ELF-1 (cell line): ENCODE data around the gene B4GALT5.
"Not testable (repeated sequence)": the region's sequence is repeated elsewhere in the genome, so short reads cannot be mapped to it uniquely, and the experiment has no call there.

Experiments used
- DNase-seq: peaks from one replicate; pipeline ENCODE4 v3.0.0-alpha.2; 2016; ENCODE audit warnings: low read depth, low spot score

Gene B4GALT5

GRCh38 chr20:49729780-49730179, 16.1 kb upstream of the B4GALT5 start:
- no peak for DNase-seq

DNA sequence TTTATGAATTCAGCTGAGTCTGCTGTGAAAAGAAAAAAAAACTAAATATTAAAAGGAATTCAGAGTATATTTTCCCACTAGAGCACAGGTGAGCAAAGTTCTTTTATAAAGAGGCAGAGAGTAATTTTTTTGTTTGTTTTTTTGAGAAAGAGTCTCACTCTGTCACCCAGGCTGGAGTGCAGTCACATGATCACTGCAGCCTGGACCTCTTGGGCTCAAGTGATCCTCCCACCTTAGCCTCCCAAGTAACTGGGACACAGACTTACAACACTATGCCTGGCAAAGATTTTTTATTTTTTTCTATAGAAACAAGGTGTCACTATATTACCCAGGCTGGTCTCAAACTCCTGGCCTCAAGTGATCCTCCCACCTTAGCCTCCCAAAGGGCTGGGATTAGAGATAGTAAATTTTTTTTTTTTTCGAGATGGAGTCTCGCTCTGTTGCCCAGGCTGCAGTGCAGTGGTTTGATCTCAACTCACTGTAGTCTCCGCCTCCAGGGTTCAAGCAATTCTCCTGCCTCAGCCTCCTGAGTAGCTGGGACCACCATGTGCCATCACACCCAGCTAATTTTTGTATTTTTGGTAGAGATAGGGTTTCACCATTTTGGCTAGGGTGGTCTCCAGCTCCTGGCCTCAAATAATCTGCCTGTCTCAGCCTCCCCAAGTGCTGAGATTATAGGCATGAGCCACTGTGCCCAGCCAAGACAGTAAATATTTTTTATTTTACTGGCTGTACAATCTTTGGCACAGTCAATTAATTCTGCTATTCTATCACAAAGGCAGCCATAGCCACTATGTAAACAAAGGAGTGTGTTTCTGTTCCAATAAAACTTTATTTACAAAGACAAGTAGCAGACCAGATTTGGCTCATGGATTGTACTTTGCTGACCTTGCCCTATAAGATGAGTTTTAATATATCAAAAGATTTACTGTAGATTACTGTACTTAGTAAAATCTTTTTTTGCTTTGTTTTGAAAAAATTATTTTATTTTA, 14.5 kb upstream of the B4GALT5 start:
- DNase-seq = no peak

- no peak for DNase-seq
These were observed 13.8 kb upstream of the B4GALT5 start for GRCh38 chr20:49727478-49727877.

DNA sequence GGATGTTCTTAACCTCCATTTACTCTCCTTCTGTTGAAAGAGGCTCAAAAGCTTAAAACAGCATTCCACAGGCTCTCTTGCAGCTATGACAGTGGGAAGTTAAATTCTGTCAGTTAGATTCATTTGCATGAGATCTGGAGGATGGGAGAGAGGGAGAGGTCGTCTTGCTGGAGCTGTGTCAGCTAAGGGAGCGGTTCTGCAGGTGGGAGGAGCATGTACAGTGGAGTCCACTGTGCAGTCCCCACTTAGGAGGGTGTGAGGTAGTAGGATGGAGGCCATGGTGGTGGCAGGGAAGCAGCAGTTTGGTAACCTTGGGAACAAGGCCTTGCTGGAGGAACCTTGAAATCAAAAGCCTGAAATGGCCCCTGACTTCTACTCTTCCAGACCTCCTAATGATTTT, 12.0 kb upstream of the B4GALT5 start:
- no peak for DNase-seq

GRCh38 chr20:49725224-49725606, 11.5 kb upstream of the B4GALT5 start:
- DNase-seq = not testable (repeated sequence)

DNA sequence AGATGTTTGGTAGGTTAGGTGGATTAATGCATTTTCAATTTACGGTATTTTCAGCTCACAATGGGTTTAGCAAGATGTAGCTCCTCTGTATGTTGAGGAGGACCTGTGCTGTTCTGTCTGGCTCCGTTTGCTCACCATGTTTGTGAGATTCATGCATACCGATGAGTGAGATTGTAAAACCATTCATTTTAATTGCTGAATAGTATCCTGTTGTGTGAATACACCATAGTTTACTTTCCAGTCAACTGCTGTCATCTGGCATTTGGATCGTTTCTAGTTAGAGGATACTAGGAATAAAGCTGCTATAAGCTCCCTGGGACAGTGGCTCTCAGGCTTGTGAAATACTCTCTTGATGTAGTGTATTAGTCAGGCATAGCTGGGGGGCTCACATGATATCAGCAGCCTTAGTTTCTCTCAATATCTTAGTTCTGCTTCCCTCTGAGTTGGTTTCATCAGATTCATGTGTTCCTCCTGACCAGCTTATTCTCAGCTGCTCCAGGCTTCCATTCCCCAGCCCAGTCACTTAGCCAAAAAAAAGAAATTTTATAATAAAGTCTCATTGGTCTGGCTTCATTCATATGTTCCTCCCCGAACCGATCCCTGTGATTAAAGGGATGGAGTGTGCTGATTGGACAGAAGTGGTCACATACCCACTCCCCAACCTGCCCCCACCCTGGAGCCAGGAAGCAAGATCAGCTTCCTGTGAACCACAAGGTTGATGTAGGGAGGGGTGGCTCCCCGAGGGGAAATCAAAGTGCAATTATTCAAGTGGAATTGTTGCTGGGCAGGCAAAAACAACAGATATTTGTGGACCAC, 10.9 kb upstream of the B4GALT5 start:
- DNase-seq = no peak

GRCh38 chr20:49723758-49724157, 10.1 kb upstream of the B4GALT5 start:
- DNase-seq = not testable (repeated sequence)

DNA sequence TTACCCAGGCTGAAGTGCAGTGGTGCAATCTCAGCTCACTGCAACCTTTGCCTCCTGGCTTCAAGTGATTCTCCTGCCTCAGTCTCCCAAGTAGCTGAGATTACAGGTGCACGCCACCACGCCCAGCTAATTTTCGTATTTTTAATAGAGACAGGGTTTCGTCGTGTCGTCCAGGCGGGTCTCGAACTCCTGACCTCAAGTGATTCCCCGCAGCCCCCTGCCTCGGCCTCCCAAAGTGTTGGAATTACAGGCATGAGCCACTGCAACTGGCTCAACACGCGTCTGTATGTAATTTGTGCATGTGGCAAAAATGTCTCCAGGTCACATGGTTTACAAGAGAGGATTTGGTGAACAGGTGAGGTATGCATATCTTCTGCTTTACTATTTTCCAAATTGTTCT, 7.6 kb upstream of the B4GALT5 start:
- DNase-seq = not testable (repeated sequence)

GRCh38 chr20:49715466-49715865, 1.8 kb upstream of the B4GALT5 start:
- DNase-seq = no peak

DNA sequence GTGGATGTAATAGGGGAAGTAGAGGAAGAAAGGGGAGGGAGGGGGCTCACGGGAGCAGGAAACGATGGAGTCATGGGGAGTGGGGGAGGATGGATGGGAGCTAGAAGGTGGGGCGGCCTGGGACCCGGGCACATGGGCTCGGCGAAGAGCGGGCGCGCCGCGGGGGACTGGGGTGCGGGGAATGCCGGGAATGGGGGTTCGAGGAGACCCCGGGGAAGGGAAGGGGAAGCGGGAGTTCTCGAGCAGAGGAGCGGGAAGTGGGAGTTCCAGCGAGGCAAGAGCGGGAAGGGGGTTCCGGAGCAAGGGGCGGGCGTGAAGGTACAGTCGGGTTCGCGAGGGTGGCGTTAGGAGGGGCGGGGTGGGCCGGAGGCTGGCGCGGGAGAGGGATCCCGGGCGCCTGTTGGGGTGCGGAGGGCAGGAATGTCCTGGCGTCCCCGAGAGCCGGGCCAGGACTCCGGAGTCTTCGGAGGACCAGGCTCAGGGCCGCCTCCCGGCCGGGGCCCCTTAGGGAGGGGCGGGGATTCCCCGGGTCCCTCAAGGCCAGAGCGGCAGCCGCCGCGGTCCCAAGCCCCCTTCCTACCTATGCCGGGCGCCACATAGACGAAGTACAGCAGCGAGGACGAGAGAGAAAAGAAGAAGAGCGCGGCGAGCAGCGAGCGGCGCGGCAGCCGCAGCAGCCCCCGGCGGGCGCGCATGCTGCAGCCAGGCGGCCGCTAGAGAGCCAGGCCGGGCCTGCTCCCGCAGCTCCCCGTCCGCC, 504 bp downstream of the B4GALT5 start:
- DNase-seq = peak; percentile 39

DNA sequence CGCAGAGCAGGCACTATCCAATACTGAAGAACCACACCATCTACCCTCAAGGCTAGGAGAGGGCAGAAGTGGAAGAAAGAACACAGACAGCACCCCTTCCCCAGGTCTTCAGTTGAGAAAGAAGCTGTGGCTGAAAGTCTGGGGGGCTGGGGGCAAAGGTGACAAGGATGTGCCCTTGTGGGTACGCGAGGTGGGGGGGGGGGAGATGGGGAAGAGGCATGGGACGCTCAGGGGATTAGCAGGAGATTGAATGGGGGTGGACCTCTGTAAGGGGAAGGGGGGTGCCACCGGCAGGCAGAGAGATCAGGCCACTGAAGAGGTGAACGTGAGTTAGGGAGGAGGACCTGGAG, 1.1 kb downstream of the B4GALT5 start:
- DNase-seq = no peak

DNA sequence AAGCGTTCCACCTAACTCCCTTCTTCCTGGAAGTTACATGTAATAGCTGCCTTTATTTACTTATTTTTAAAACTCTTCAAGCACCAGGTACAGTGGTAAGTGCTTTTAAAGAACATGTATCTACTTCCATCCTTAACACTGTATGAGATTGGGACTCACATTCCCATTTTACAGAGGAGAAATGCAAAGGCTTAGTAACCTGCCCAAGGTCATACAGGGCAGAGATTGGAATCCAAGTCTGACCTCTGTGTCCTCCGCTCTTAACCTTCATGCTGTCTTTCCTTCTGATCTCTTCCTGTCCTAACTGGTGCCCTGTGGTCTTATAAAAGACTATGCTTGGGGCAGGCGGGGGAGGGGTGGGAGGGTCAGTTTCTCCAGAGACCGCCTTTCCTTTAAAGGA, 1.6 kb downstream of the B4GALT5 start:
- DNase-seq = no peak

- no peak for DNase-seq
These were observed 2.1 kb downstream of the B4GALT5 start for GRCh38 chr20:49711667-49711987.

DNA sequence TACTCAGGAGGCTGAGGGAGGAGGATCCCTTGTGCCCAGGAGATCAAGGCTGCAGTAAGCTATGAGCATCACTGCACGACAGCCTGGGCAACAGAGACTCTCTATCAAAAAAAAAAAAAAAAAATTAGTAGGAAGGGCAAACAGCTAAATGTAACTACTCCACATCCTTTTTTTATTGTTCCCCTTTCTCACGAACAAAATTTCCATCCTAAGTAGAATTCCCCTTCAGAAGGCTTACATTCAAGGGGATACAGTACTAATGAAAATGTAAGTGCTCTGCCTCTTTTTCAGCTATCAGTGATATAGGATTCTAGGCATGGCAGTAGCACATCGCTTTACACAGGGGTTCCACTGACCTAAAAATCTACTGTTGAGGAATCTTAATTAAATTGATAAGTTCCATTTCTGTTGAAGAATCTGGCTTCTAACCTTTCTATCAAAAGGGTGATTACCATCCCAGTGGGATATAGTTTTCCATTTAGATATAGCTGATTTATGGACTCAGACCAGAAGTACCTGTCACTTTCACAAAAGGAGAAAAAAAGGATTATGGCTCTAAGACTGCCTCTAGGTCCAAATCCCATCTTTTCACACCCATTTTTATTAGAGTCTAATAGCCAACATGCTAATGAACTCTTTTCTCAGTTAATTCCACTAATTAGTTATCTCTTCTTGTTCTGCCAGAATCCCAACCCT, 2.6 kb downstream of the B4GALT5 start:
- no peak for DNase-seq

- DNase-seq = no peak
These were observed 6.6 kb downstream of the B4GALT5 start for GRCh38 chr20:49707118-49707517.

- no peak for DNase-seq
These were observed 7.0 kb downstream of the B4GALT5 start for GRCh38 chr20:49706630-49707091.

- not testable (repeated sequence) for DNase-seq
These were observed 7.8 kb downstream of the B4GALT5 start for GRCh38 chr20:49705893-49706292.

- no peak for DNase-seq
These were observed 8.3 kb downstream of the B4GALT5 start for GRCh38 chr20:49705358-49705757.

GRCh38 chr20:49704932-49705336, 8.7 kb downstream of the B4GALT5 start:
- DNase-seq = no peak

GRCh38 chr20:49701916-49702315, 11.8 kb downstream of the B4GALT5 start:
- DNase-seq = no peak

- DNase-seq = no peak
These were observed 12.4 kb downstream of the B4GALT5 start for GRCh38 chr20:49701241-49701790.
